HTERT RPE-1 (cell line): Measurements from ENCODE around the gene TNFRSF13B.
"Not testable (repeated sequence)": the region's sequence is repeated elsewhere in the genome, so short reads cannot be mapped to it uniquely, and the experiment has no call there.

Experiments
- in situ Hi-C: fragments of 300-500 bp; cut with MboI; formaldehyde crosslinking; loops from 4 replicates; pipeline ENCODE4 v1.14.3; 2020; ENCODE audit warnings: low sequenced_read_pairs

The TNFRSF13B gene

GRCh38 chr17:16971458-16972338 lies at the start of gene TNFRSF13B:
TSS of gene TNFRSF13B (minus strand) at chr17:16972118. CDS start at chr17:16972075, 43 bp downstream.
- in situ Hi-C loops, result no loop called here

- in situ Hi-C loops, result no loop called here
Measured at GRCh38 chr17:17021194-17021863, 49.4 kb upstream of the TNFRSF13B start.

- in situ Hi-C loops, result no loop called here
Measured at GRCh38 chr17:17020821-17021193, 48.9 kb upstream of the TNFRSF13B start.

GRCh38 chr17:17019891-17020456 lies 48.1 kb upstream of the TNFRSF13B start:
- in situ Hi-C loops, result no loop called here

GRCh38 chr17:17019430-17019762 lies 47.5 kb upstream of the TNFRSF13B start:
- in situ Hi-C loops, result no loop called here

GRCh38 chr17:17018612-17019429 lies 46.9 kb upstream of the TNFRSF13B start:
- in situ Hi-C loops, result no loop called here

- in situ Hi-C loops, result no loop called here
Measured at GRCh38 chr17:17018021-17018441, 46.1 kb upstream of the TNFRSF13B start.

GRCh38 chr17:17017343-17018014 lies 45.6 kb upstream of the TNFRSF13B start:
- in situ Hi-C loops, result no loop called here

- in situ Hi-C loops, result not testable (repeated sequence)
Measured at GRCh38 chr17:17016199-17017197, 44.6 kb upstream of the TNFRSF13B start.

- in situ Hi-C loops, result no loop called here
Measured at GRCh38 chr17:17015230-17015629, 43.3 kb upstream of the TNFRSF13B start.

- in situ Hi-C loops, result not testable (repeated sequence)
Measured at GRCh38 chr17:17014748-17015124, 42.8 kb upstream of the TNFRSF13B start.

GRCh38 chr17:17013828-17014747 lies 42.2 kb upstream of the TNFRSF13B start:
- in situ Hi-C loops, result not testable (repeated sequence)

GRCh38 chr17:17011043-17011907 lies 39.4 kb upstream of the TNFRSF13B start:
- in situ Hi-C loops, result not testable (repeated sequence)

GRCh38 chr17:17010545-17011034 lies 38.7 kb upstream of the TNFRSF13B start:
- in situ Hi-C loops, result not testable (repeated sequence)

GRCh38 chr17:17009972-17010371 lies 38.1 kb upstream of the TNFRSF13B start:
- in situ Hi-C loops, result not testable (repeated sequence)

- in situ Hi-C loops, result not testable (repeated sequence)
Measured at GRCh38 chr17:17008621-17009397, 36.9 kb upstream of the TNFRSF13B start.
